ENCODE measurements around the gene HES3. TPM values are rescaled to one million over a fixed set of nuclear protein-coding genes. Genes with fewer than 3 reads are reported as not detected.

HES3 gene
- total RNA-seq, 1 donor from 2014 or later, result not detected

- DNase-seq (ENCODE audit: low read depth) (no peak), FAIRE-seq (no peak)
- Histone ChIP-seq H3K36me3 (ENCODE audit: control insufficient read depth, insufficient read depth, low read length) (peaks cover 13% of the 10 kb centered on the region), H3K4me3 (ENCODE audit: low read depth, low read length) (no peak overlapping the region), H3K27me3 (ENCODE audit: control insufficient read depth, insufficient read depth, low read length) (no peaks in the 10 kb centered on the region)
- no peak for TF ChIP-seq CTCF (IDR thresholded peaks at IDR 0.05; ENCODE audit: insufficient read depth, low read length, severe bottlenecking)
Measured at GRCh38 chr1:6224718-6225117, 19.3 kb upstream of the HES3 start.

GRCh38 chr1:6225651-6226050 is 18.3 kb upstream of the HES3 start:
- no peak for TF ChIP-seq CTCF (IDR thresholded peaks at IDR 0.05; ENCODE audit: insufficient read depth, low read length, severe bottlenecking)
- DNase-seq (ENCODE audit: low read depth) (no peak), FAIRE-seq (no peak)
- H3K27me3 ChIP-seq (ENCODE audit: control insufficient read depth, insufficient read depth, low read length), result no peaks in the 10 kb centered on the region
- H3K4me3 ChIP-seq (ENCODE audit: low read depth, low read length), result no peak overlapping the region
- peaks cover 13% of the 10 kb centered on the region for H3K36me3 ChIP-seq (ENCODE audit: control insufficient read depth, insufficient read depth, low read length)

- FAIRE-seq, result no peak
- H3K4me3 ChIP-seq (ENCODE audit: low read depth, low read length), result no peak overlapping the region
- DNase-seq (ENCODE audit: low read depth), result no peak
- TF ChIP-seq CTCF (IDR thresholded peaks at IDR 0.05; ENCODE audit: insufficient read depth, low read length, severe bottlenecking), result no peak
- peaks cover 8% of the 10 kb centered on the region for H3K36me3 ChIP-seq (ENCODE audit: control insufficient read depth, insufficient read depth, low read length)
- H3K27me3 ChIP-seq (ENCODE audit: control insufficient read depth, insufficient read depth, low read length), result no peaks in the 10 kb centered on the region
Measured at GRCh38 chr1:6233376-6233775, 10.6 kb upstream of the HES3 start.

GRCh38 chr1:6234502-6235295 is 9.3 kb upstream of the HES3 start:
- Histone ChIP-seq H3K36me3 (ENCODE audit: control insufficient read depth, insufficient read depth, low read length) (peaks cover 8% of the 10 kb centered on the region), H3K27me3 (ENCODE audit: control insufficient read depth, insufficient read depth, low read length) (no peaks in the 10 kb centered on the region), H3K4me3 (ENCODE audit: low read depth, low read length) (peak overlapping the region; percentile 74)
- peak; percentile 38 for DNase-seq (ENCODE audit: low read depth)
- FAIRE-seq, result no peak
- no peak for TF ChIP-seq CTCF (IDR thresholded peaks at IDR 0.05; ENCODE audit: insufficient read depth, low read length, severe bottlenecking)

GRCh38 chr1:6235296-6235677 is 8.7 kb upstream of the HES3 start:
- no peak for DNase-seq (ENCODE audit: low read depth)
- Histone ChIP-seq H3K4me3 (ENCODE audit: low read depth, low read length) (peak overlapping the region; percentile 74), H3K36me3 (ENCODE audit: control insufficient read depth, insufficient read depth, low read length) (peaks cover 8% of the 10 kb centered on the region), H3K27me3 (ENCODE audit: control insufficient read depth, insufficient read depth, low read length) (no peaks in the 10 kb centered on the region)
- TF ChIP-seq CTCF (IDR thresholded peaks at IDR 0.05; ENCODE audit: insufficient read depth, low read length, severe bottlenecking), result no peak
- FAIRE-seq, result no peak

GRCh38 chr1:6237093-6237492 is 6.9 kb upstream of the HES3 start:
- FAIRE-seq (no peak), DNase-seq (ENCODE audit: low read depth) (no peak)
- Histone ChIP-seq H3K36me3 (ENCODE audit: control insufficient read depth, insufficient read depth, low read length) (peaks cover 7% of the 10 kb centered on the region), H3K27me3 (ENCODE audit: control insufficient read depth, insufficient read depth, low read length) (peaks cover 10% of the 10 kb centered on the region), H3K4me3 (ENCODE audit: low read depth, low read length) (no peak overlapping the region)
- no peak for TF ChIP-seq CTCF (IDR thresholded peaks at IDR 0.05; ENCODE audit: insufficient read depth, low read length, severe bottlenecking)
